HTR-8/SVneo (cell line): ENCODE results near the gene LRRC56.

ENCODE experiments used
- DNase-seq: peaks from one replicate; pipeline ENCODE4 v3.0.0; 2011; ENCODE audit warnings: low spot score, mixed read lengths; ENCODE audit not compliant: insufficient read length
- FAIRE-seq: peaks from 2 replicates; lab custom pipeline; 2011; peaks lifted over from hg19 to GRCh38; lab: Jason Lieb, UNC

Gene LRRC56

DNA sequence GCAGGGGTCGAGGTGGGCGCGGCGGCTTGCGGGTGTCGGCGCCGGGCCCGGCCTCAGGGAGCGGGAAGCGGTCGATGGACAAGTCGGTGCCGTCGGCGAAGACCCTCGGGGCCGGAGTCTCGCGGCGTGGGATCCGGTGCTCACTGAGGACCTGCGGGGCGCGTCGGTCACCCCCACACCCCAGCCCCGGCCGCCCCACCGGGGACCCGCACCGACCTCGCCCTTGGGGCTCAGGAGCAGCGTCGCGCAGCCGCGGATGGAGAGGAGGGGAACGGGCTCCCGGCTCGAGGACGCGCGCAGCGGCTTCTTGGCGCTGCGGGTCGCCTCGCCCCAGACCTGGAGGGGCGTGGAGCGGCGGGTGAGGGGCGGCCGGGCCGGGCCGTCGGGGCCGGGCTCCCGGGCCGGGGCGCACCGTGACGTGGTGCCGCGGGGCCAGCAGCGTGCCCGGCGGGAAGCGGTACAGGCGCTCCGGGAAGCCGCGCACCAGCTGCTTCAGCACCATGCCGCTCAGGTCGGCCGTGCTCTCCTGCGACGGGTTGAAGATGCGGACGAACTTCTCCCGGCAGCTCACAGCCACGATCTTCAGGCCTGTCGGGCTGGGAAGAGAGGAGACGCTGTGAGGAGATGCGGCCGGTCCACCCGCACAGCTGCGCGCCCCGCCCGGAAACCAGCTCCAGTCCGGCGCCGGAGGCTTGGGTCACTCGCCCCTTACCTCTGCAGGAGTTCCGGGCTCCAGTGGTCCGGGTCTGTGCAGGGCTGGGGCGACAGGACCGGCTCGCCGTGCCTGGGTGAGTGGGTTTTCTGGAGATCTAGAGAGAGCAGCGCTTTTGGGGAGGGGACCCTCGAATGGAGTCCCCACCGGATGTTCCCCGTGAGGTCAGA, 18.7 kb downstream of the LRRC56 start:
- FAIRE-seq (no peak), DNase-seq (no peak)

DNA sequence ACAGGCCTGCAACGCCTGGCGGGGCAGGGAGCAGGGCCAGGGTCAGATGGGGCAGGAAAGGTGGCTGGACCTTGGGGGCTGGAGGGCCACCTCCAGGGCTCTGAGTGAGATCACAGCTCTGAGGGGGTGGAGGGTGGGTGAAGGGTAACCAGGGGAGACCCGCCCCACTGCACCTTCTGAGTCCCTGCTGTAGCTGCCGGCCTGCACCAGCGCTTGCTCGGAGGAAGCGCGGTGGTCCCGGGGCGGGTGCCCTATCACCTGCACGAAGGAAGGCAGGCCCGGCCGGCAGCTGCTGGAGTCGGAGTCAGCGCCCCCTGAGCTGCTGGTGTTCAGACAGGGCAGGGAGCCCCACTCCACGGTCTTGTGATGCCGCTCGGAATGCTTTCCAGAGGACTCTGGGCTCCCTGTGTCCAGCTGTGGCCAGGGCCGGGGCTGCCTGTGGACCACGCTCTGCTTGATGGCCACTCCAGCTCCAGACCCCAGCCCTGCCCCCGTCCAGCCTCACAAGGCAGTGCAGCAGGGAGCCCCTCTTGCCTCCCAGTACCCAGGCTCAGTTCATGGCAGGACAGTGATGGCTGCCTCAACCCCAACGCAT, 19.4 kb downstream of the LRRC56 start:
- FAIRE-seq (no peak), DNase-seq (no peak)

DNA sequence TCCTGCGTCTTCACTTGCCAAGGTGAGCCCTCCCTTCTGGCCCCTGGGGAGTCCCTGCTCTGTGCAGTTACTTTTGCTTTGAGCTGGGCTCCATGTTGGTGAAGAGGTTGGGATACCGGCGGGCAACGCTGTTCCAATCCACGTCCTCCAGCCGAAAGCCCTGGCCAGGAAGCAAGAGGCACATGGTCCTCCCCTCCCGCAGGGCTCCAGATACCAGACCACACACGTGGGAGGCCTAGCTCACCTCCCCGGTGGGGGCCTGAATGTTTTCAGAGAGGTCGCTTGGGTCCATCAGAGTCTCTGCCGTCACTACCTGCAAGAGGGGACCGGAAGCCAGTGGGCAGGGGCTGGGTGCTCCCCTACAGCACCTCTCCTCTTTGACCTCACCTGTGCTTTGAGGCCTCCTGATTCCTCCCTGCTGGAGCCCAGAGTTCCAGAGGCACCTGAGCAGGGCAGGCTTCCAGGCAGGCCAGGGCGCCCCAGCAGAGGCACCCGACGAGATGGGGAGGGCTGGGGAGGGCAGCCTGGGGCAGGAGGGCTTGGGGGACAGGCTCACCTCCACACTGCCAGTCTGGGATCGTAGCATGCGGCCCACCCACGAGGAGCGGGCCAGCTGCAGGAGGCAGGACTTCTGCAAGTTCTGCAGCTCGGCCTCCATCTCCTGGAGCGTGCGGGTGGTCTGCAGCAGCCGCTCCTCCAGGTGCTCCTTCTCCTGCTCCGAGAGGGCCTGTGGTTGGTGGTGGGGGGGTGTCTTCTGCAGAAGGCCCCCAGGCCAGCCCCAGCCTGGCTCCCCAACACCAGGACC, 20.2 kb downstream of the LRRC56 start:
- no peak for FAIRE-seq
- no peak for DNase-seq

DNA sequence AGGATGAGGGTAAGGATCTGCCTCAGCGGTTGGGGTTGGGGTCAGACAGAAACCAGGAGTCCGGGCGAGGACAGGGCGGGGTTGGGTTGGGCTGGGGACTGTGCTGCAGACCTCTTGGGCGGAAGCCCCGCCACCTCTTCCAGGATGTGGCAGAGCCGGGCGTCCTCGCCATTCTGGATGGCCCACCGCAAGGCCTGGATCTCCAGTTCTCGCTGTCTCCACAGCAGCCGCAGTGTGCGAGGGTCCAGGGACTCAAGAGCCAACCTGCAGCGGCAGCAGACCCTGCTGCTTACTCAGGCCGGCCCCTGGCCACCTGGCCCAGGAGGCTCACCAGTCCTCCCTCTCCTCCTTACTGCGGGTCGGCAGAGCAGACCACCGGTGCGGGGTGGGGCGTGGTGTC, 21.2 kb downstream of the LRRC56 start:
- DNase-seq (no peak), FAIRE-seq (no peak)

DNA sequence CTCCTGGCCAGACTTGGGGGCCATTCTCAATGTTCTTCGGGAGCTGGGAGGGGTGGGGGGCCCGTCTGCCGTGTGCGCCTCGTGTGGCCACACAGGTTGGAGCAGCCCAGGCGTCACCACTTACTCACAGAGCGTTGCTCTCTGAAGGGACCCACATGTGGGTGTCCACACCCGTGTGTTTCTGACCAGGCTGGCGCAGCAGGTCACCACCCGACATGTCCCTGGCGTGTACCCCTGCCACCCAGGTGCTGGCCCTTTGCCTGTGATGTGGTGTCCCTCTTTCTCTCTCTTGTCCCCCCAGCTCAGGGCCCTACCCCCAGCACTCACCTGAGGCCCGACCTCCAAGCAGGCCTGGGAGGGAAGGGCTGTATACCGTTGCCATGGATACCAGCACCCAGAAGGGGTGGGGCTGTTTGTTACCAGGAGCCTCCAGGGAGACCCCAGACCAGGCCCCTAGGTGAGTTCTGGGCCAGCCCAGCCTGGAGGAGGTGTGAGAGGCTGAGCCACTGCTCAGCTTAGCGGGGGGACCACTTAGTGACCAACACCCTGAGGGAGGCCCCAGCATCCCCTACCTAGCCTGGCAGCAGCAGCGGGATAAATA, 21.8 kb downstream of the LRRC56 start:
- FAIRE-seq: no peak
- no peak for DNase-seq

DNA sequence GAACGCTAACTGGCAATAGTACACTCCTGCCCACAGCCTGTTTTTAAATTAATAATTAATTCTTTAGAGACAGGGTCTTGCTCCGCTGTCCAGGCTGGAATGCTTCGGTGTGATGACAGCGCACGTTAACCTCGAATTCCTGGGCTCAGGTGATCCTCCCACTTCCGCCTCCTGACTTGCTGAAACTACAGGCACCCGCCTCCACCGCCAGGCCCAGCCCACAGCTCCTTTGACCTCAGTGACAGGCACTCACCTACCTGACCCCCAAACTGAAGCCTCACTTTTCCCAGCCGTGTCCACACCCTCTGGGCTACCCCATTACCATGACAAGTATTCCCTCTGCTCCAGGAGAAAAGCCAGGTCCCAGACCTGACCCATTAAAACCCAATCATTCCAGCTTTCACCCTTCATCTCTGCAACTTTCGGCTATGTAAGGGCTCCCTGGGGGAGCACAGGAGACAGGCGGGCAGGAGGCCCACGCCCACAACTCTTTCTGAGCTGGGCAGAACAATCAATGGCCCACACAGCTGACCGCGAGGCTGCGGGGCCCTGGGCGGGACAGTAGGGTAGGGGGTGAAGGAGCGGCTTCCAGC, 22.5 kb downstream of the LRRC56 start:
- no peak for FAIRE-seq

DNA sequence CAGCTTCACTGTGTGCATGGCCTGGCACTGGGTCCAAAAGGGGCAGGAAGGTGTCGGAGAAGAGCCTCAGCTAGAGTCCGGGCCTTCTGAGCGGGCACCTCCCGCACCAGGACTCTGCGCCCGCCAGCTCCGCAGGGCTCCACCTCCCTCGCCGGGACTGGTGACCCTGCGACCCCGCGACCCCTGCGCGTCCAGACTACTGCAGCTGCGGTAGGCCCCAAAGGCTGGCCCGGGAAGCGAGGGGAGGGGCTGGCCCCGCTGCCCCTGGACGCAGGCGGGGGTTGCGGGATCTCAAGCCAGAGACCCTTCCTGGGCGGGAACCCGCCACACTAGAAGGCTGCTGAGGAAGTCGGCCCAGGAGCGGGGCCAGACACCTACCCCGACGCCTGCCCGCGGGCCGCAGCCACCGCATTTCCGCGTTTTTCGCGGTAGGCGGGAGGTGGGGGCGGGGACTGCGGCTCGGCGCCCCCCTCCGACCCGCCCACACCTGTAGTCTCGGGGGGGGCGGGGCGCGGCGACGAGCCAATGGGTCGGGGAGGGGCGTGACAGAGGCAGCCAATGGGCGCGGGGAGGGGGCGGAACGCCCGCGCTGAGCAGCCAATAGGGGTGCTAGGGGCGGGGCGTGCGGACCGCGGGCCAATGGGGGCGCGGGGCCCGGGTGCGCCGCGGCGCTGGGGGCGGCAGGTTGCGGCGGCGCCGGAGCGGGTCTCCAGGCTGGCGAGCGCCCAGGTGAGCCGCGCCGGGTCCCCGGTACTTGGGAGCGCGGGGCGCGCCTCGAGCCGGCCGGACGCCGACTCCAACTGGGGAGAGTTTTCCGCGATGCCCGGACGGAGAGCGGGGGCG, 23.2 kb downstream of the LRRC56 start, which contains the start of the genes LMNTD2 and RASSF7:
Gene LMNTD2 (minus strand): TSS at position 434 of the 843 bp plus-strand sequence. CDS start 22 bp downstream, at position 412.
Gene RASSF7 (plus strand): TSS at position 666 of the 843 bp plus-strand sequence. CDS start 799 bp downstream, outside the sequence.
- FAIRE-seq (peak; percentile 95), DNase-seq (peak; percentile 94)

More for the DNA sequence above, 22.5 kb downstream of the LRRC56 start:
- DNase-seq: no peak

DNA sequence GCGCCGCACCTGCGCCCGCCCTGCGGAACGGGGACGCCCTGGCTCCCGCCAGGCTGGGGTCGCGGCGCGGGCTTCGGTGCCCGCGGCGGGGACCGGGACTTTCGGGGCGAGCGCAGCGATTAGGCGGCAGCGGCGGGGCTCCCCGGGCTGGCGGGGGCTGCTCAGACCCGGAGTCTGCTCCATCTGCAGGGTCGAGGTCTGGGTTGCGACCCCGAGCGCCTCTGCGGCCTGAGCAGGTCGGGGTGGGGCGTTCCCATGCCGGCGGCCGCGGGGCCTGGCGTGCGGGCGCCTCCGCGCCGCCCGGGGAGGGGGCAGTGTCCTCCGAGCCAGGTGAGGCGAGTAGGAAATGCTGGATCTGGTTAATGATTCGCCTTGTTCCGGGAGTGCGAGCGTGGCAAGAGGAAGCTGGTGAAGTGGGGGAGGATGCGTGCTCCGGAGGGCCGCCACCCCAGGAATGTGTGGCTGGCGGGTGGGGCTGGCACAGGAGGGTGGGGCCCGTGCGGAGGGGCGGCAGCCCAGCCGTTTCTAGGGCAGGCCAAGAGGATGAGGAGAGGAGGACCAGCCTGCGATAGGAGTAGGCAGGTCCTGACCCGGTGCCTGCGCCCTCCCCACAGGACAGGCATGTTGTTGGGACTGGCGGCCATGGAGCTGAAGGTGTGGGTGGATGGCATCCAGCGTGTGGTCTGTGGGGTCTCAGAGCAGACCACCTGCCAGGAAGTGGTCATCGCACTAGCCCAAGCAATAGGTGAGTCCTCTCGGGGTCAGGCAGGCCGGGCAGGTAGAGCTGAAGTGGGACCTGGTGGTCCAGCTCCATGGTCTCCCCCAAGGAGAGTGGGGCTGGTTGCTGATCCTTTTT, 24.0 kb downstream of the LRRC56 start:
- FAIRE-seq (peak; percentile 96), DNase-seq (peak; percentile 53)

DNA sequence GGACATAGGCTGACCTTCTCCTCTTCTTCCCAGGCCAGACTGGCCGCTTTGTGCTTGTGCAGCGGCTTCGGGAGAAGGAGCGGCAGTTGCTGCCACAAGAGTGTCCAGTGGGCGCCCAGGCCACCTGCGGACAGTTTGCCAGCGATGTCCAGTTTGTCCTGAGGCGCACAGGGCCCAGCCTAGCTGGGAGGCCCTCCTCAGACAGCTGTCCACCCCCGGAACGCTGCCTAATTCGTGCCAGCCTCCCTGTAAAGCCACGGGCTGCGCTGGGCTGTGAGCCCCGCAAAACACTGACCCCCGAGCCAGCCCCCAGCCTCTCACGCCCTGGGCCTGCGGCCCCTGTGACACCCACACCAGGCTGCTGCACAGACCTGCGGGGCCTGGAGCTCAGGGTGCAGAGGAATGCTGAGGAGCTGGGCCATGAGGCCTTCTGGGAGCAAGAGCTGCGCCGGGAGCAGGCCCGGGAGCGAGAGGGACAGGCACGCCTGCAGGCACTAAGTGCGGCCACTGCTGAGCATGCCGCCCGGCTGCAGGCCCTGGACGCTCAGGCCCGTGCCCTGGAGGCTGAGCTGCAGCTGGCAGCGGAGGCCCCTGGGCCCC, 24.8 kb downstream of the LRRC56 start:
- no peak for FAIRE-seq
- no peak for DNase-seq

DNA sequence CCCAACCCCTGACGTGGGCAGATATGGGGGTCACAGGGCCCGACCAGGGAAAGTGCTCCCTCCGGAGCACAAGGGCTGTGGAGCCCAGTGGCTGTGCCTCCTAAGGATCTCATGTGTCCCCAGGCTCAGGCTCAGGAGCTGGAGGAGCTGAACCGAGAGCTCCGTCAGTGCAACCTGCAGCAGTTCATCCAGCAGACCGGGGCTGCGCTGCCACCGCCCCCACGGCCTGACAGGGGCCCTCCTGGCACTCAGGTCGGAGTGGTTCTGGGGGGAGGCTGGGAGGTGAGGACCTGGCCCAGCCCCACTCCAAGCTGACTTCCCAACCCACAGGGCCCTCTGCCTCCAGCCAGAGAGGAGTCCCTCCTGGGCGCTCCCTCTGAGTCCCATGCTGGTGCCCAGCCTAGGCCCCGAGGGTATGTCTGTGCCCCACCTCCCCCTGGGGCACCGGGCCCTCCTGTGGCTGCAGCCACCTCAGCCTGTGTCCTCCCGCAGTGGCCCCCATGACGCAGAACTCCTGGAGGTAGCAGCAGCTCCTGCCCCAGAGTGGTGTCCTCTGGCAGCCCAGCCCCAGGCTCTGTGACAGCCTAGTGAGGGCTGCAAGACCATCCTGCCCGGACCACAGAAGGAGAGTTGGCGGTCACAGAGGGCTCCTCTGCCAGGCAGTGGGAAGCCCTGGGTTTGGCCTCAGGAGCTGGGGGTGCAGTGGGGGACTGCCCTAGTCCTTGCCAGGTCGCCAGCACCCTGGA, 25.9 kb downstream of the LRRC56 start:
- FAIRE-seq (no peak), DNase-seq (no peak)

DNA sequence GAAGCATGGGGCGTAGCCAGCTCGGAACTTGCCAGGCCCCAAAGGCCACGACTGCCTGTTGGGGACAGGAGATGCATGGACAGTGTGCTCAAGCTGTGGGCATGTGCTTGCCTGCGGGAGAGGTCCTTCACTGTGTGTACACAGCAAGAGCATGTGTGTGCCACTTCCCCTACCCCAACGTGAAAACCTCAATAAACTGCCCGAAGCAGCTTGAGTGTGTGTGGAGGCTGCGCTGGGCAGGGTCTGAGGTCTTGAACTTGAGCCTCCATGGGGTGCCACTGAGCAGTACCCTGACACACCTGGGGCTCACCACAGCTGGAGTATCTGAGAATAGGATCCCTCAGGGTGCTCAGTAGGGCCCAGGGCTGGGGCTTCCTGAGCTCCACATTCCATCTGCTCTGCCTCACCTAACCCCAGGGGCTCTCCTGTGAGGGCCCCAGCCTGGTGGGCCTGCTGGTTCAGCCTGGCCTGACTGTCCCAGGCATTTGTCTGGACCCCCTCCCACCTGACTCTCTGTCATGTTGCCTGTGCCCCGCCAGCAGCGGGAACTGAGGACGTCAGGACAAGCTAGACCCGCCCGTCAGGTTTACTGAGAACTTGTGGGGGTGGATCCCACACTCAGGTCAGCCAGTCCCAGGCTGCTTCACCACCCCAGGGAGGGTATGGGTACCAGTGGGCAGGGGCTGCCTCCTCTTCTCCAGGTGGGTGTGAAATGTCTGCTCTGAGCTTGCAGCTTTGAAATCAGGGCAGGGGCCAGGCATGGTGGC, 26.7 kb downstream of the LRRC56 start:
- DNase-seq: no peak
- peak; percentile 72 for FAIRE-seq

DNA sequence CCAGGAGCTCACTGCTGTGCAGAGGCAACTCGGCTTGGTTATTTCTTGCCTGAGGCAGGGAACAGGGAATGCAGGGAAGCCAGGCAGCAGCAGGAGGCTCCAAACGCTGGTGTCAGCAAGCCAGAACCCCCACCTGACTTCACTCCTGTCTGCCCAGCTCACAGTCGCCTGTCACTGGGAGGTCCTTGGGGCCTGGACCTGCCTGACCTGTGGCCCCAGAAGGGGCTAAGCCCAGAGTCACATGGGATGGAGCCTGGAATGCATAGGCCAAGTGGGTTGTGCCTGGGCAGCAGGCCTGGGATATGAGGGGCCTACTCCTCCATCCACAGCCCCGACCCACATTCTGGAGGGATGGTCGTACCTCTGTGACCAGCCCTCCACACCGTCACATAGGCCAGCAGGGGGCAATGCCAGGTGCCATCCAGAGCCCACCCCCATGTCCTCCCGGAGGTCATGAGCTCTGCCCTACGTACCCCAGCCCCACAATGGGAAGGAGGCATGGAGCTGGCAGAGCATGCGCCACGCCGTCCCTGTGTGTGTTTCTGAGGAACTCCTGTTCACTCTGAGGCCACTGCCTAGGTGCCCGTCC, 28.7 kb downstream of the LRRC56 start:
- DNase-seq (no peak), FAIRE-seq (peak; percentile 81)

DNA sequence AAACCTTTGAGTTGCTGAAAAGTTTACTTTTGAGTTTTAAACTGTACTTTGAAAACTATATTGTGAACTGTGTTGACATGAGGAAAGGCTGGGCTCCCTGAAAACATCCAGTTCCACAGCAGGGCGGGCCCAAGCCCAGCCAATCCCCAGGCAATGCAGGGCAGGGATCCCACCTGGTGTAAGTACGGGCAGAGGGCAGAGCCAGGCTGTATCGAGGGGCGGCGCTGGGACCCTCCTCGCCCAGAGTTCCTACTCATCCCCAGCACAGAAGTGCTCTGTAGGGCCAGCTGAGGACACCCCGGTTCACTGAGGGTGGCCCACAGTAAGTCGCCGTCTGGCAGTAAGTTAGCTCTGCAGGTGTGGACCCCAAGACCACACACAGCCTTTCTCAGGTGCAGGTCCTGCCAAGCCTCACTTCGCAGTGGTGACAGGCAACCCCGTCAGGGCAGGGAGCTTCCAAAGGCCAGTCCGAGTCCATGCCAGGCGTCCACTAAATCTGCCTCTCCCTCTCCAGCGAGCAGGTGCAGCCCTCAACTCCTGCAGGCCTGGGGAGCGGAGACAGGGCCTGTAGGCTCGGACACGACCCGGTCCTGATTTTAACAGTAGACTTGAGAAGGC, 29.8 kb downstream of the LRRC56 start:
- no peak for DNase-seq
- no peak for FAIRE-seq

DNA sequence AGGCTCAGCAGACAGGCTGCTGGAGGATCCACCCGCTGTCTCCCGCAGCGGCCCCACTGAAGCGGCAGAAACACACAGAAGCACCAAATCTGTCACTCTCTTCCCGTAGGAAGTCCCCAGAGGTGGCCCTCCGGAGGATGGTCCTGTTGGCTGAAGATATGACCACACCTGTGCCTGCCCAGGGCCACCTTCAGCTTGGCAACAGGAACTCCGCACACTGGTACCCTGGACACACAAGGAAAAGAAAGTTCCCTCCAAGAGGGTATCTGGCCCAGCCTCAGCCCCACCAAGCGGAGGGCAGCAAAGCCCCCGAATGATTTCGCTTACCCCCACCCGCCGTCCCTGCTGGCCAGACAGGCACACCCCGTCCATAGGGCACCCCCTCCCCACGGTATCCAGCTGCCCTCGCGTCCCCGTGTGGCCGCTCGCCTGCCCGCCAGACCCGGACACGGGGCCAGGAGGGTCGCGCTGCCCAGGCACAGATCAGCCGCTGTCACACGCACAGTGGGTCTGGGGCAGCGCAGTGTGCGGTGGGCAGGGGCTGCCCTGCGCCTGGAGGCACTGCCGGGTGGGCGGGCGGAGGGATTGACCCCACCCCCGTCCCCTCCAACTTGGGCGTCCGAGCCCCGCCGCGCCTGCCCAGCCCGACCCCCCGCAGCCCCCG, 30.4 kb downstream of the LRRC56 start:
- FAIRE-seq: peak; percentile 76
- no peak for DNase-seq
